Left lobe of liver (tissue), 2 donors: ENCODE results near the gene ACTL8. TPM values are rescaled to one million over a fixed set of nuclear protein-coding genes. Genes with fewer than 3 reads are reported as not detected.

ENCODE experiments used
- ATAC-seq: fragments of 200-7000 bp; cut with Tn5 transposase; one replicate; pipeline ENCODE4 v1.9.1; 2020; ENCODE audit warnings: mild to moderate bottlenecking, moderate library complexity
- DNase-seq: peaks from one replicate; pipeline ENCODE4 v3.0.0-alpha.2; 2020; ENCODE audit warnings: low spot score
- total RNA-seq: library from RNA; stranded (reverse); gene quantifications from one replicate; pipeline ENCODE4 v1.2.1, GENCODE V29; 2021
- donor health status: DM: no; HTN: no; CAD: no; lungs with moderate emphysema.
- donor health status: DM: no; HTN: yes; CAD: no.

Gene ACTL8
- total RNA-seq, 1 donor from 2014 or later = not detected

DNA sequence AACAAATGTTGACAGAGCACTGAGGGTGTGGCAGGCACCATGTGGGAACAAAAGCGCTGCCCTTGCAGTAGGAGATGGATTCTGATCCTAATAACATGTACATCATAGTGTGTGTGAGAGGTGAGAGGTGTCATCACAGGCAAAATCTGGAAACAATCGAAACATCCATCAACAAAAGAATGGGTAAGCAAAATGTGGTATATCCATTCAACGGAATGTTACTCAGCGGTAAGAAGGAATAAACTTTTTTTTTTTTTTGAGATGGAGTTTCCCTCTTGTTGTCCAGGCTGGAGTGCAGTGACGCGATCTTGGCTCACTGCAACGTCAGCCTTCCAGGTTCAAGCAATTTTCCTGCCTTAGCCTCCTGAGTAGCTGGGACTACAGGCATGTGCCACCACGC lies 112.3 kb downstream of the ACTL8 start:
- DNase-seq (no peak), ATAC-seq (no peak)

DNA sequence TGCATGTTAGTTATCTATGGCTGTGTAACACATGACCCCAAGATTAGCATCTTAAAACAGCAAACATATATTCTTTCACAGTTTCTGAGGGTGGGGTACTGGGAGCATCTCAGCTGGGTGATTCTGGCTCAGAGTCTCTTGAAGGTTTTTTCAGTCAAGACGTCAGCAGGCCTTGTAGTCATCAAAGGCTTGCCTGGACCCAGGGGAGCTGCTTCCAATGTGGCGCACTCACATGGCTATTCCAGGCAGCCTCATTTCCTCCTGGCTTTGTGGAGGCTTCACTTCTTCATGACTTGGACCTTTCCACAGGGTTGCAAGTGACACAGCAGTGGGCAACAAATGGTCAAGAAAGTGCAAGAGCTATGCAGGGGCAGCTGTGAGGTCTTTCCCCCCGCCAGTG lies 114.7 kb downstream of the ACTL8 start:
- no peak for ATAC-seq
- DNase-seq = no peak

DNA sequence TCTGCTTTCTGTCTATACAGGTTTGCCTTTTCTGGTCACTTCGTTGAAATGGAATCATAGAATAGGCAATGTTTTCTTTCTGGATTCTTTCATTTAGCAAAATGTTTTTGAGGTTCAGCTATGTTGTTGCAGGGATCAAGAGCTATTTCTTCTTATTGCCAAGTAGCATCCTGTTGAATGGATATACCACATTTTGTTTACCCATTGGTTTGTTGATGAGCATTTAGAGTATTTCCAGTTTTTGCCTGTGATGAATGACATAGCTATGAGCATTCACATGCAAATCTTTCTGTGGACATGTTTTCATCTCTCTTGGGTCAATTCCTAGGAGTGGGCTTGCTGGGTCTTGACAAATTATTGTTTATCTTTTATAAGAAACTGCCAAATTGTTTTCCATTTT lies 115.5 kb downstream of the ACTL8 start:
- ATAC-seq (no peak), DNase-seq (no peak)

DNA sequence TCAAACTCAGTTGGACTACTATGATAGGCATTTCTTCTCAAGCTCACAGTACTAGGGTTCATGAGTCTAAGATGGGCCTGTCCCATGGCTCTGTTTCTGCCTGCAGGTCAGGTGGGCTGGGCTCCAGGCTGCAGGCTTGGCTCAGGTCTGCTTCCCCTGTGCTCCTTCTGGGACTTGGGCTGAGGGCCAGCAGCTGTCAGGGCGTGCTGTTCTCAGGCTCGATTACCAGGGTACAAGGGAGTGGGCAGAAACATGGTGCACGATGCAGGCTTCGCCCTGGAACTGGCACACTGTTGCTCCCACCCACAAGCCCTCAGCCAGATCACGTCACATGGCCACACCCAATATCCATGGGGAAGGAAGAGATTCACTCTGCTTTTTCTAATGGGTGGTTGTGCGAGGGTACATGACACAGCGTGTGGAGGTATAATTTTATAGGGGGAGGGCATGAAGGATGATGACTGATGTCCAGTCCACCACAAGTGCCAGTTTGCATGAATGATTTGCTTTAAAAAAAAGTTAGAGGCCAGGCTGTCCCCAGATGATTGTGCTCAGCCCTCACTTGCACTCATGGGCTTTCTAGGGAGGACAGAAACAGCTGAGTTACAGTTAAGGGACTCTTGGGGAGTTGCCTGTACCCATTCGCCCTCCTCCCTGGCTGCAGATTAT lies 118.0 kb downstream of the ACTL8 start:
- DNase-seq (no peak), ATAC-seq (no peak)

DNA sequence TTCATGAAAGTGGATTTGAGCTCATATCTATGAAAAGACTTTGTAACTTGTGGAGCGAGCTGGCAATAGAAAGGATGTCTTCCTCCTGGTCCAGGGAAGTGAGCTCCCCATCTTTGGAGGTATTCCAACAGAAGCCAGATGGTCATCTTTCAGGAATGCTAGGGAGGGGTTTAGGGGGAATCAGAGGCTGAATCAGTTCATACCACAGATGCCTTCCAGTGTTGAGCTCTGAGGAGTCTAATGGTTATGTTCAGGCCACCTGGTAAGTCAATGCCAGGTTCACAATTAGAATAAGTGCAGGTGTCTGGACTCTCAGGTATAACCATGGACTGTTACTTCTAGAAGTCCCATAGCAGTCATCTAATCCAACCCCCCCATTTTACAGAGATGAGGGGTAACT lies 119.1 kb downstream of the ACTL8 start:
- no peak for ATAC-seq
- no peak for DNase-seq

DNA sequence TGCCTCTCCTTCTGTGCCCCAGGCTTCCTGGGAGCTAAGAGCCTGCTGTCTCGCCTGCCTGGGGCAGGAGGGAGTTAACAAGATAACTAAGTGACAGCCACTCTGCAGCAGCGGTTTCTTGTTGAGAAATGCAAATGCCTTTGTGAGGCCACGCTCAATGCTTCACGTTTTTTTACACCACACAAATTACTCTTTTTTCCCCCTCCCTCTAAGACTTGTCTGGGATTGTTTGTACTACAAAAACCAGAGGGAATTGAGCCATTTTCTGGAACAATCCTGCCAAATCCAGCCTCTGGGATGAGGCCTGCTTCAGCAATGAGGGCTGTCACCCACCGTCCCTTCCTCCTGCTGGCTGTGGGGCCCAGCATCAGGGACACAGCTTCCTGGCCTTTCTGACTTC lies 119.6 kb downstream of the ACTL8 start:
- DNase-seq = no peak
- ATAC-seq = no peak

DNA sequence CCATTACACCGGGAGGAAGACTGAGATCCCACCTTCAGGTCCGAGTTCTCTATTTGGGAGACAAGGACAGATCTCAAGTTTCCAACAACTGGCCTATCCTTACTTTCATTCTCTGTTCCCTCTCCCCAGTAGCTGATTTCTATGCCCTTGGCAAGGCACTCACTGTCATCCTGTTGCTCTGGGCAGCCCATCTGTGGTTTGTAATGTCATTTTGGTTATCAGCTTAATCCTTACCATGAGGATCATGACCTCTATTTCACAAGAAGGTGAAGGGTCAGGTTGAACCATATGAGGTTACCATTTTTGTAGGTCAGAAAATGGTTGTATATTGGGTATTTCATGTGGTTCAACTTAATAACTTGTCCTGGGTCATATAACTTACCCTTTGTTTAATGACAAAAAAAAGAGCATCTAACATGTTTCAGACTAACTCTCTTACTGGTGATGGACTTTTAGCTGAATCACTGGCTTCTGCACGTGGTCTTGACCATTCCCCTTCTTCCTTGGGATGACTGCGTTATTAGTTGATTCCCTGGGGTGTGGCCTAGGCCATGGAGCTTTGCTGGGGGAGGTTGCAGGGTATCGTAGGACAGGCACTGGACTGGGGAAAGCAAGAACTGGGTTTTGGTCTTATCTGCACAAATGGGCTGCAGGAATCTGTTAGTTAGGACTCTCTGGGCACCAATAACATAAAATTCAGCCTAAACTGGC lies 120.2 kb downstream of the ACTL8 start:
- no peak for DNase-seq

DNA sequence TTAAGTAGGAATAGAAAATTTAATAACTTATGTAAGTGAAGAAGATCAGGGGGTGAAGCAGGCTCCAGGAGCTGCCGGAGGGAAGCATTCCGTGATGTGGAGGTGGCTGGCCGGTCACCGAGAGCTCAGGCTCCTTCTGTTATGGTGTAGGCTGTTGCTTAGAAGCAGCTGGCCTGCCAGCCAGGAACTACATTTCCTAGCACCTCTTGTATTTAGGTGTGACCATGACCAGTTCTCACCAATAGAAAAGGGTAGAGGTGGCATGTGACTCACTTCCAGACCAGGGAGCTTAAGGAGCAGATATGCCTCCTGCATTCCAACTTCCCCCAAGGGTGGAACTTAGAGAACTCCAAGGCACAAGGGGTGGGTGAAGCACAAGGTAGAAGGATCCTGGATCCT lies 120.7 kb downstream of the ACTL8 start:
- no peak for DNase-seq
- no peak for ATAC-seq

More for the DNA sequence above, 120.2 kb downstream of the ACTL8 start:
- ATAC-seq = no peak

Other genes with a start within 250 kb of the ACTL8 start
- gene ARHGEF10L, start 215.6 kb upstream of the ACTL8 start, total RNA-seq = 126 TPM